IPS-NIHi7 (cell line): ENCODE data around the gene ETV3.
"Not testable (repeated sequence)": the region's sequence is repeated elsewhere in the genome, so short reads cannot be mapped to it uniquely, and the experiment has no call there.

Experiments used
- DNase-seq: peaks from one replicate; pipeline ENCODE4 v3.0.0; 2012; ENCODE audit warnings: mixed read lengths; ENCODE audit errors: extremely low spot score

The ETV3 gene

DNA sequence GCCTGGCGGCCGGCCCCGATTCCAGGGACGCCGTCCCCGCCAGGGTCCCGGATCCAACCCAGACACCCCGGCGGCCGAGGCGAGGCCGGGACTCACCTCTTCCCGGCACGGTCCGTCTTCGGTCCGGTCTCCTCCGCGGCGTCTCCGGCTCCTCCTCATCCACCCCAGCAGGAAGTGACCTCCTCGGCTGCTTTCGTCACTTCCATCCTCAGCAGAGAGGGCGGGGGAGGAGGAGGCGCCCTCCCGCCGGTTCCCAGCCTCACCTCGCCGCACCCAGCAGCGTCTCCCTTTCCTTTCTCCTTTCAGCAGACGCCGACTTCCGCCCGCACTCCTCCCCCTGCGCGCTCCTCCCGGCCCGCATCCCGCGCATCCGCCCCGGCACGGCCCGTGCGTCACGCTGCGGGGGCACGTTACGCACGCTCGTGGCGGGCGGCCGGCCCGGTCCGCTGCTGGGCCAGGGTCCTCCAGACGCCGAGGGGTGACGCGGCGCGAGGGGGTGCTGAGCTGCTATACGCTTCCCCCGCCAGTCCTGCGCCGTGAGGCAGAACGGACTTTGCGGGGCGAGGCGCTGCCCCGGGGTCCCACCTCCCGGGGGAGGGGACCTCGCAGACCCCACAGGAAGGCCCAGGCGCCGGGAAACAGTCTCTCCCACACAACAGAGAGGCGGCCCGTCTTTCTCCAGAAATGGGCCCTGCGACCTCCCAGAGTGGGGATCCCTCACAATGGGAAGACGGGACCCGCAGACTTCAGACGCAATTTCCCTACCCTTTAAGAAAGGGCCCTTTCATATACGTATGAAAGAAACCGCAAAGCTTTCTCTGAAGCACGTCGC, at the start of gene ETV3:
Gene ETV3 (minus strand): TSS at position 176 of the 832 bp plus-strand sequence. CDS start 2,043 bp downstream, outside the sequence.
- peak; percentile 92 for DNase-seq

DNA sequence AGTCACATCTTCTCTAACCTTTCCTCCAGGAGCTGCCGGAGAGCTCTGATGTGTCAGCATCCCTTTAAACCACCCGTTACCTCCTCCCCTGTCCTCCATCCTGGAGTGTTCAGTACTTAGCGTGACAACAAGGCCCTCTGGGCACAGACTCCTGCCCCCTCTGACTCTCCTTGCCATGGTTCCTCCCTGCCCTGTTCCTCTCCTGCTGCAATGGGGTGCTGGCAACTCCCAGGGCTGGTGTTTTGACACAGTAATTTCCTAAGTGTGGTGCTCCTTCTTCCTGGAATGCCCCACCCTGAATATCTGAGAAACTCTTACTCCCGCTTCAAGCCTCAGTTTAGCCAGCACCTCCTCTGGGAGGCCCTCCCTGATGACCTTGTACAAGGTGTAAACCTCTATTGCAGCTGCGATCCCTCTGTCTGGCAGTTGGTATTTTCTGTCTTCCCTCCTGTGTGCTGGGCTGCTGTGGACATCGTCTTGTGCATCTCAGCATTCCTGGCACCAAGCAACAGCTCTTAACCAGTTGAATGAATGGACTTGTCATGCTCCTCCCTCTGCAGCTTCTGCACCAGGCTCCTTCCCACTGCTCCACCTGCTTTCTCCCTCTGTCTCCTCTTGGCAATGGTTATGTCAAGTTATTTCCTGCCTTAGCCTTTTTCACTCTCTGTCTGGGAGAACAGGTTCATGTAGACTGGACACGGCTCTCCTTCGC, 48.2 kb upstream of the ETV3 start:
- DNase-seq = no peak

- DNase-seq = no peak
Observed at GRCh38 chr1:157183870-157184269, 45.7 kb upstream of the ETV3 start.

- DNase-seq = not testable (repeated sequence)
Observed at GRCh38 chr1:157182371-157182770, 44.2 kb upstream of the ETV3 start.

GRCh38 chr1:157181790-157182189, 43.6 kb upstream of the ETV3 start:
- no peak for DNase-seq

DNA sequence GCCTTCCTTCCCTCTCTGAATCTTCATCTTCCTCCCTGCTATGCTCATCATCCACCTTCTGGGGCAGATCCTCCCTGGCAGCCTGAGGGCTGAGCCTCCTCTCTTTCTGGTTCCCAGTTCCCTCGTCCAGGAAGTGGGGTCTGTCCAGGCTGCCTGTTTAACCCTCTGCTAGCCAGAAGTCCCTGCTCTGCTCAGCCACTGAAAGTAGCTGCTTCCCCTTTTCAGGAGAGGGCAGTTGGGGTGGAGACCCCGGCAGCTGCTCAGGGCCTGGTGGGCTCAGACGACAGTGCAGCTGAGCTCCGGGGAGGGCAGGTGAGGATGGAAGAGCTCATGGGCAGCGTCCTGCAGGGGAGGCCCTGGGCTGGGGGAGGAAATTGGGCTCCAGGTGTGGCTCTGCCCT, 43.1 kb upstream of the ETV3 start:
- DNase-seq = no peak

DNA sequence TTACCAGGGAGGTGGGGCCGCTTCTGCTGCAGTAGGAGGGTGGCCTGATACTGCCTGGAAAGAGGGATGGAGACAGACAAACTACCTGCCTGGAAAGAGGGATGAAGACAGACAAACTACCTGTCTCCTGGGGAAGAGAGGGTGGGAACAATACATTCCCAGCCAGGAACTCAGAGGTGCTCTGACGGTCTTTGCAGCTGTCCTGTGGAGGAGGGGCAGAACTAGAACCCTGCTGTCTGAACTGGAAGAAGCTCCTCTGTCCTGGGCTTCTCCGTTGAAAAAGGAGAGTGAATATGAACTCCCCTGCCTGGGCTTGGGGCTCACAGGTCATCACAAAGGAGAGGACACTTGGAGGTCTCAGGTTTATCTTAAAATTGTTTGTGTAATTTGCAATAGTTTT, 40.3 kb upstream of the ETV3 start:
- DNase-seq = no peak

DNA sequence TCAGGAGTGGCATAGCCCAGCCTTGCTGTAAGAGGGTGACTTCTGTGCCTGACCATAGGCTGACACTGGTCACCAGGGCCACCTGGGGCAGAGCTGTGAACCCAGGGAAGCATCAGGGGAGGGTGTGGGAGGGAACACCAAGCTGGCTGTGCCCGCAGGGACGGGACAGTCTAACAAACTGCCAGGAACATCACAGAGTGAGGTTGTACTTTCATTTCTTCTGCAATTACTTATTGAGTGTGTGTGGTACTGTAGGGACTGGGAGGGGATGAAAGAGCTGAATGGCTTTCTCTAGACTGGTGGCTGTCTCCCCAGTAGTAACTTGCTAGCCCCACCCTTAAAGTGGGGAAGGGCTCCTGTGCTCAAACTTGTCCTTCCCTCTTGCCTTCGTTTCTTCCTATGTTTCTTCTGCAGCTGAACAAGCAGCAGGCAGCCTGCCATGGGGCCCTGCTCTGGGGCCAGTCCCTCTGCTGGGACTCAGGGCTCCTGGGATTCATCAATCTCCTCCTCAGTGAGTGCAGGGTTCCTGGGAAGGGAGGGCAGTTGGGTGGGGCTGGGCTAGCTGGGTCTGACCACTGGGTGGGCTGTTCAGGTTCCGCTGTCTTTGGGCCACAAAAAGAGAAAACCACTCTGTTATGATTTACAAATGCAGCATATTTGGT, 39.7 kb upstream of the ETV3 start:
- DNase-seq = no peak

DNA sequence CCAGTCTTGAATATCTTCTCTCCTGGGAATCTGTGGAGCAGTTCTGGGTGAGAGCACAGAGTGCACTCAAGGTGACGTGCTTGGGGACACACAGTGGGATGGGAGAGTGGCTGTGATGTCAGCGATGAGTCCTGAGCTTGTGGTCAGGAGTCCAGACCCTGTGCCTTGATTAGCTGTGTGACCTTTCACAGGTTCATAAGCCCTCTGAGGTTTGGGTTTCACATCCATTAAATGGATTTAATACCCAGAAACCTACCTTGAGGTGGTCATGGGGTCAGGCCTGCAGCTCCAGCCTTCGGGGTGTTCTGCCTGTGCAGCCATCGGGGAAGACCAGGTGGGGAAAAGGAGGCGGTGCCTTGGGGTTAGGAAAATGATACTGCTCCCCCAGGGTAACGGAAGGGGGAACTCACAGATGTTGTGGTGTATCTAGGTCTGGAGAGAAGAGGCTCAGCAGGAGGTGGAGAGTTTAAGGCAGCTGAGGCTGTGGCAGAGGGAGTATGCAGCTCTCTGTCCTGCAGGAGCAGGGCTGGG, 38.5 kb upstream of the ETV3 start:
- no peak for DNase-seq

- no peak for DNase-seq
Observed at GRCh38 chr1:157176016-157176415, 37.8 kb upstream of the ETV3 start.

DNA sequence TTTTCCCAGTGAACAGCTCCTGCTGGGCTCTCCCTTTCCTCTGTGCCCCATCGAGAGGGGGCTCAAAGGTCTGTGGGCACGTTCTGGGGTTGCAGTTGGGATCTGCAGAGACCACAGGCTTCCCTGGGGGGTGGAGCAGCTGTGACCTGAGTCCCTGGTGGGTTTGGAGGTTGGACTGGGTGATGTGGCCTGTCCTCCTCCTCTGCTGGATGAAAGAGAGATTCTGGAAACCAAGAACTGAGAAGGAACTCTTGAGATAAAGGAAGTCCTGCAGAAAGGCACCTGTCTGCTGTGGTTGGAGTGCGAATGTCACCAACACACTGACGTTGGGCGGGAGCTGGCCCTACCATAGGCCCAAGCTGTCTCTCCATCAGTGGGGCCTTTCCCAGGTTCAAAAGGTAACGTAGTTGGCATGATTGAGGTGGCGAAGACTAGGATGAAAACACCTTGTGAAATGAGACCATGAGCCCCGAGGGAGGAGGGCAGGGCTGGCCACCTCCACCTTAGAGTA, 35.8 kb upstream of the ETV3 start:
- no peak for DNase-seq

DNA sequence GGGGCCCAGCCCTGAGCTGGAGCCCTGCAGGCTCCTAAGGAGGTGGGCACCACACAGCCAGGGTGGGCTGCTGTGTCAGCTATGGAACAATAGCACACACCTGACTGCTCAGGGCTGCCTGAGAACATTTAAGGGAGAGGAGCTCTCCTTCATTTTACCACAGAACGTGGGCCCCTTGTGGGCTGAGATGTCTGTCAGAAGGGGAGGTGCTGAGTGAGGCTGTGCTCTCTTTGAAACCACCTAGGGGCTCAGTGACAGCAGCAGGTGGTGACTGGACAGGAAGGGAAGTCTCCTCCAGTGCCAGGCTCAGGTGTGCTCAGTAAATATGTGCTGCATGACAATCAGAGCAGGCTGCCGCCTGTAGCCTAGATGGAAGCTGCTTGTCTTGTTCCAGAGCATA, 35.0 kb upstream of the ETV3 start:
- DNase-seq = not testable (repeated sequence)

DNA sequence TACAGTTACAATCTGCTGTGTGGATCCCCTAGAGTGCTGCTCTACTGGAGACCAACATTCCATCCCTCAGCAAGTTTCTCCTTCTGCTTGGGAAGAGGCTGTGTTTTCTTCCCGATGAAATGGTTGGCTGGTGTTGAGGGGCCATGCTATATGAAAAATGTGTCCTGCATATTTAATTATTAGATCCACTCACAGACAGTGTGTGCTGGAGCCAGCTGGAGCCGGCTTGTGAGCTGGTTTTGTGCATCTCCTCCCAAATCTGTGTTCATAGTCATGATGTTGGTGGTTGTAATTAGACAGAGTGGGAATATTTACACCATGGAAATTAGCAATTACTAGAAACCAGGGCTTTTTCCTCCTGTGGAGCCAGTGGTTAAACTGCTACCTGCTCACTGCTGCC, 34.4 kb upstream of the ETV3 start:
- DNase-seq = not testable (repeated sequence)

DNA sequence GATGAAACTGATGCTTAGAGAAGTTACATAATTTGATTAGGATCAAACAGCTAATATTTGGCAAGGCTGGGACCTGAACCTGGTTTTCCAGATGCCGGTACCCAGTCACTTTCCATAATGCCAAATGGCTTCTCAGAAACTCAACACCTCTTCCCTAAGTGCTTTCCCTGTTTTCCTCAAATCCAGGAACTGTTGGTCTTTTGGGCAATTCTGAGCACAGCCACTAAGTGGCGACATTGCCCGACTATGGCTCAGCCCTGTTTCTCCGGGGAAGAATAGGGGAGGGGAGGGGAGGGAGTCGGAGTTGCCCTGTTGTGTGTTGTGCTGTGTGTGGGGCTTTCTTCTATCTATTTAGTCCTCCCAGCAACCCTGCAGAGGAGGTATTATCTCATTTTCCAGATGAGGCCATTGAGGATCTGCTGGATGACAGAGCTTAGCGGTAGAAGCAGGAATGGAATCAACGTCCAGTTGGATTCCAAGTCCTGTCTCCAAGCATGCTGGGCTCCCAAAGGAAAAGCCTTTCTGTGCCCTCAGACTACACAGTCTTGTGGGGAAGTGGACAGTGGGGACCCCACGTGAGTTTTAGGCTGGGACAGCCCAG, 33.8 kb upstream of the ETV3 start:
- peak; percentile 50 for DNase-seq

DNA sequence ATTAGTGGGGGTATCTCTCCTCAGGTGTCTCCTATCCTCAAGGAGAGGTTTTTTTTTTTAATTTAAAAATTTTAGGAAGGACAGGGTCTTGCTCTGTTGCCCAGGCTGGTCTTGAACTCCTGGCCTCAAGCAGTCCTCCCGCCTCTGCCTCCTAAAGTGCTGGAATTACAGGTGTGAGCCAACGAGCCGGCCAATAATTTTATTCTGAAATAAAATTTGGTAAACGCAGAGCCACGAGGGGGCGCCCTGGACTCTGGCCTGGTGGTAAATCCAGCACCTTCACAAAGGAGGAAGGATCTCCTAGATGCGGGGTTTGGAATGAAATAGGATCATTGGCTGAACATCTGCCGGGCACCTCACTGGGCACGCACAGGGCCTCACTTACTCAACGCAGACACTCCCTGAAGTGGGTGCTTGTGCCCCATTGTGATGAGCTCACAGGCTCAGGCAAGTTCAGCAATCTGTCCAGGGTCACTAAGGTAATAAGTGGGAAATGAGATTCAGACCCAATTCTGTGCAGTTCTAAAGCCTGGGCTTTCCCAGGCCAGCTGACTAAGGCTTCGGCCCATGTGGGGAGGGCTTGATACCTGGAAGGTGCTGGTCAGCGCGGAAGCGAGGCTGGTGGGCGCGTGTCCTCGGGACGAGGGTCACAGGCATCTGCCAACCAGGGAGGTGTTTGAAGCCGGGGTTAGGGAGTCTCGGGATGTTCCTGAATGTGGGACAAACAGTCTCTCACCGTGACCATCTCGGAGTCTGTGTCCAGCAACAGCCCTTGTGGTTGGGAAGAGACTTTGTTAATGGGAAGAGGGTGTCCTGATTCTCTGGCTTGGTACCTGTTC, 32.7 kb upstream of the ETV3 start:
- DNase-seq = peak; percentile 55

GRCh38 chr1:157168015-157168414, 29.8 kb upstream of the ETV3 start:
- DNase-seq = no peak

- DNase-seq = no peak
Observed at GRCh38 chr1:157167437-157167836, 29.2 kb upstream of the ETV3 start.

- DNase-seq = no peak
Observed at GRCh38 chr1:157166590-157166989, 28.4 kb upstream of the ETV3 start.

GRCh38 chr1:157163273-157164127, 25.3 kb upstream of the ETV3 start:
- peak; percentile 87 for DNase-seq

GRCh38 chr1:157162345-157162744, 24.1 kb upstream of the ETV3 start:
- no peak for DNase-seq
